HG03095 (cell line): ENCODE data around the gene CPNE4.
"Not testable (repeated sequence)": the region's sequence is repeated elsewhere in the genome, so short reads cannot be mapped to it uniquely, and the experiment has no call there.

Experiments used
- ATAC-seq: cut with Tn5 transposase; IDR thresholded peaks from one replicate; pipeline ENCODE4 v1.9.1; 2021; ENCODE audit warnings: moderate library complexity; ENCODE audit not compliant: unreplicated experiment

The CPNE4 gene

GRCh38 chr3:131962982-131963381 is 71.8 kb downstream of the CPNE4 start:
- no peak for ATAC-seq

GRCh38 chr3:131960324-131960723 is 74.5 kb downstream of the CPNE4 start:
- ATAC-seq: no peak

- ATAC-seq: no peak
Observed at GRCh38 chr3:131957980-131958379, 76.8 kb downstream of the CPNE4 start.

GRCh38 chr3:131957511-131957910 is 77.3 kb downstream of the CPNE4 start:
- ATAC-seq: no peak

- ATAC-seq: no peak
Observed at GRCh38 chr3:131948806-131949205, 86.0 kb downstream of the CPNE4 start.

GRCh38 chr3:131944676-131945075 is 90.1 kb downstream of the CPNE4 start:
- ATAC-seq: no peak

- ATAC-seq: no peak
Observed at GRCh38 chr3:131933665-131934064, 101.1 kb downstream of the CPNE4 start.

GRCh38 chr3:131928593-131928992 is 106.2 kb downstream of the CPNE4 start:
- ATAC-seq: no peak

GRCh38 chr3:131925571-131925970 is 109.2 kb downstream of the CPNE4 start:
- no peak for ATAC-seq

GRCh38 chr3:131922356-131922755 is 112.5 kb downstream of the CPNE4 start:
- no peak for ATAC-seq

- ATAC-seq: no peak
Observed at GRCh38 chr3:131917006-131917405, 117.8 kb downstream of the CPNE4 start.

- no peak for ATAC-seq
Observed at GRCh38 chr3:131914090-131914691, 120.6 kb downstream of the CPNE4 start.

GRCh38 chr3:131912255-131912654 is 122.6 kb downstream of the CPNE4 start:
- ATAC-seq: no peak

- no peak for ATAC-seq
Observed at GRCh38 chr3:131907796-131908195, 127.0 kb downstream of the CPNE4 start.

GRCh38 chr3:131903988-131904415 is 130.8 kb downstream of the CPNE4 start:
- no peak for ATAC-seq

GRCh38 chr3:131901686-131902085 is 133.1 kb downstream of the CPNE4 start:
- ATAC-seq: no peak

- ATAC-seq: no peak
Observed at GRCh38 chr3:131900891-131901290, 133.9 kb downstream of the CPNE4 start.

- ATAC-seq: no peak
Observed at GRCh38 chr3:131899021-131899420, 135.8 kb downstream of the CPNE4 start.

GRCh38 chr3:131898346-131898745 is 136.5 kb downstream of the CPNE4 start:
- no peak for ATAC-seq

GRCh38 chr3:131896285-131896684 is 138.5 kb downstream of the CPNE4 start:
- no peak for ATAC-seq

GRCh38 chr3:131895766-131896165 is 139.0 kb downstream of the CPNE4 start:
- ATAC-seq: no peak

- no peak for ATAC-seq
Observed at GRCh38 chr3:131892331-131892730, 142.5 kb downstream of the CPNE4 start.

GRCh38 chr3:131885871-131886270 is 148.9 kb downstream of the CPNE4 start:
- not testable (repeated sequence) for ATAC-seq
